Measurements from ENCODE around the gene RTN1.
A peak's percentile ranks its signal among the peaks of the same experiment; 100 is the strongest.
"Not testable (repeated sequence)": the region's sequence is repeated elsewhere in the genome, so short reads cannot be mapped to it uniquely, and the experiment has no call there.

The RTN1 gene

GRCh38 chr14:59691266-59691665 is 179.3 kb downstream of the RTN1 start:
- no peak for DNase-seq

DNA sequence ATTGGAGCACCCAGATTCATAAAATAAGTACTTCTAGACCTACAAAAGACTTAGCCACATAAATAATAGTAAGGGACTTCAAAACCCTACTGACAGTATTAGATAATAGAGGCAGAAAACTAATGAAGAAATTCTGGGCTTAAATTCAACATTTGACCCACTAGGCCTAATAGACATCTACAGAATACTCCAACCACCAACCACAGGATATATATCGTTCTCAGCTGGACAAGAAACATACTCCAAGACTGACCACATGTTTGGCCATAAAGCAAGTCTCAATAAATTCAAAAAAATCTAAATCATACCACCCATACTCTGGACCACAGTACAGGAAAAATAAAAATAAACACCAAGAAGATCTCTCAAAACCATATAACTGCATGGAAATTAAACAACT is 180.2 kb downstream of the RTN1 start:
- DNase-seq, result no peak

- DNase-seq, result peak; percentile 11
These were observed 182.1 kb downstream of the RTN1 start for GRCh38 chr14:59688224-59689170.

GRCh38 chr14:59687663-59688062 is 182.9 kb downstream of the RTN1 start:
- no peak for DNase-seq

DNA sequence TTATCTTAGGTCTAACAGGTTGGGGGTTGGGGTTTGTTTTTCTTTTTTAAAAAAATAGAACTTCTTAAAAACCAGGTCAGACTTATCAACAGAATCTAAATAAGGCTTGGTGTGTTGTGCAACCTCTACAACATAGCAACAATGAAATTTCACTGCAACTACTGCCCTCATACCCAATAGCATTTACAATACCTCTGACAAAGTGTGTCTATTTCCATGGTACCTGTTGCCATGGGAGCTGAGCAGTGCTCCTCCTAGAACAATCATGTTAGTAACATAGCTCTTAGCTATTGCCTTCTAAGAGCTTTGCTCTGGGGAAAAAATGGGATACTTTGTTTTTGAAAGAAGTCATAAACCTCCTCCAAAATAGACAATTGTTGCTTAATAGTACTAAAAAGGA is 190.7 kb downstream of the RTN1 start:
- DNase-seq, result no peak

GRCh38 chr14:59678352-59678751 is 192.2 kb downstream of the RTN1 start:
- no peak for DNase-seq

GRCh38 chr14:59677771-59678231 is 192.8 kb downstream of the RTN1 start:
- no peak for DNase-seq

DNA sequence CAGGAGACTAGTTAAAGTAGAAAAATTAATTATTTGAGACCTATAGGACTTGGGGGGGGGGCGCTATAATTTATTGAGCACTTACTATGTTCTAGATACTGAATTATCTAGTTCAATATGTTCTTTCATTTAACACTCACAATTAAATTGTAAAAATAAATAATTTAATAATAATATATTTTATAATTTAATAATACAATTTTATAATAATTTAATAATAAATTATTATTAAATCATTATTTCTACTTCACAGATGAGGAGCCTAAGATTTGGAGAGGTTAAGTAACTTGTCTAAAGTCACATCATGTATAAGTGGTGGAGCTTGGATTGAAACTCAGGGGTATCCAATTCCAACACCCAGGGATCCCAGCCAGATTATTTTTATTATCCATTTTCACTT is 195.2 kb downstream of the RTN1 start:
- DNase-seq, result no peak

DNA sequence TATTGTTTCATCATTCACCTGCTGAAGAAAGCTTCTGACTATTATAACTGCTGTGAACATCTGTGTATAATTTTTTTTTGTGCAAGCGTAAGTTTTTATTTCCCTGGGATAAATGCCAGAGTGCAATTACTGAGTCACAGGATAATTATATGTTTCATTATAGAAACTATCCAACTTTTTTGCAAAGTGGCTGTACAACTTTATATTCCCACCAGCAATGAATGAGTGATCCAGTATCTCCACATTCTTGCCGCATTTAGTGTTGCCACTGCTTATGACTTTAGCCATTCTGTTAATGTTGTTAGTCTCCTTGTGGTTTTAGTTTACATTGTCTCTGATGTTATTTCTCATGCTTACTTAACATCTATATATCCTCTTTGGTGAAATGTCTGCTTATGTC is 205.8 kb downstream of the RTN1 start:
- DNase-seq, result no peak

DNA sequence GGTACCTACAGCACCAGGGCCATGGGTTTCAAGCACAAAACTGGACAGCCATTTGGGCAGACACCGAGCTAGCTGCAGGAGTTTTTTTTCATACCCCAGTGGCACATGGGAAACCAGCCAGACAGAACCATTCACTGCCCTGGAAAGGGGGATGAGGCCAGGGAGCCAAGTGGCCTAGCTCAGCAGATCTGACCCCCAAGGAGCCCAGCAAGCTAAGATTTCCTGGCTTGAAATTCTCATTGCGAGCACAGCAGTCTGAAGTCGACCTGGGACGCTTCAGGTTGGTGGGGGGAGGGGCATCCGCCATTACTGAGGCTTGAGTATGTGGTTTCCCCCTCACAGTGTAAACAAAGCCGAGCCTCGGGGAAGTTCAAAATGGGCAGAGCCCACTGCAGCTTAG is 212.8 kb downstream of the RTN1 start:
- DNase-seq, result no peak

DNA sequence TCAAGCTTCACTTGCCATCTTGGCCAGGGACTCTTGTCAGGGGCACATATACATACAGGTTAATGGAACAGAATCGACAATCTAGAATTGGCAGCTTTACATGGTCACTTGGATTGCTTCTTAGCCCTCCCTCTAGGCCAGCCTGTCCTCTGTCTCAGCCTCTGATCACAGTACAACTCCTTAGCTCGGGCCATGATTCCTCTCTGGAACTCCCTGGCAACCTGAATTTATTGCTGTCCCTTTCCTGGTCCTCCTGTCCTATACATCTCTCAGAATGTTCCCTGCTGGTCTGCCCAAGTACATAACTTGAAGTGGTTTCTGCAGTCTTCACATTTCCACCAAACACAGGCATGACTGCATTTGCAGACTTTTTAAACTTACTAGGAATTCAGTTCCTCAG is 214.1 kb downstream of the RTN1 start:
- no peak for DNase-seq

- DNase-seq, result not testable (repeated sequence)
These were observed 216.4 kb downstream of the RTN1 start for GRCh38 chr14:59654131-59654530.

DNA sequence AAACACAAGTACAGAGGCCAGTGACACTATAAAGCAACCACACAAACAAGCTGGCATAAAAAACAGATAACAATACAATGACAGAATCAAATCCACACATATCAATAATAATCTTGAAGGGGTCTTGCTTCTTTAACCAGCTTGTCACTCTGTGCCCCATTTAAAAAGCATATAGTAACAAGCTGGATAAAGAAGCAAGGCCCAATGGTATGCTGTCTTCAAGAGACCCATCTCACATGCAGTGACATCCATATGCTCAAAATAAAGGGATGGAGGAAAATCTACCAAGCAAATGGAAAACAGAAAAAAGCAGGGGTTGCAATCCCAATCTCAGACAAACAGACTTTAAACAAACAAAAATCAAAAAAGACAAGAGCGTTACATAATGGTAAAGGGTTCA is 223.7 kb downstream of the RTN1 start:
- not testable (repeated sequence) for DNase-seq

GRCh38 chr14:59638885-59639284 is 231.7 kb downstream of the RTN1 start:
- no peak for DNase-seq

- DNase-seq, result no peak
These were observed 236.0 kb downstream of the RTN1 start for GRCh38 chr14:59634617-59635016.

GRCh38 chr14:59633486-59633885 is 237.1 kb downstream of the RTN1 start:
- DNase-seq, result no peak

GRCh38 chr14:59632381-59632780 is 238.2 kb downstream of the RTN1 start:
- DNase-seq, result peak; percentile 30

- DNase-seq, result no peak
These were observed 239.3 kb downstream of the RTN1 start for GRCh38 chr14:59631237-59631636.

DNA sequence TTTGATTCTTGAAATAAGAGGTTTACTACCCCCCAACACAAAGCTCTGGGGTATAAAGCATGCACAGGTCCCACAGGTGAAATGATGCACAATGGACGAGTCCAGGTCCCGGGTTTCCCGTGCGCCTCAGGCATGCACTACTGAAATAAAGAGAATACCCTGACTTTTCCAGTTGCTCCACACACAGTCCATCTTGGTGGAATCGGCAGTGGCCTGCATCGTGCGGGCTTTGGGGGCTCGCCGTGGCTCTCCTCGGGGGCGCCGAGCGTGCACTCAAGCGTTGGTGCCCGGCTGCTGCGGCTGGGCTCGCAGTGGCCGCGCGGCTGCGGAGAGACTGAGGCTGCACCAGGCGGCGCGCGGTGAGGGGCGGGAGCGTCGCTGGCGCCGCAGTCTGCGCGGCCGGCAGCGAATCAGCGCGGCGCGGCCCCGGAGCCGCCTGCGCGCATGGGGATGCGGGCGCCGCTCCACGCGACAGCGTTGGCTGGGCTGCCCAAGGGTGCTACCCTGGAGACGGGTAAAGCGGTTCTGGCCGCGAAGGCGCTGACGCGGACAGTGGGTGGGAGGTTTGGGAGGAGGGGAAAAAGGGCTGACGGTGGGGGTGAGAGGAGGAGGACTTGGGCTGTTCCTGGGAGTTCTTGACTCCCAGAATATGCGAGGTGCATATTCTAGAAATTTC is 240.2 kb downstream of the RTN1 start:
- no peak for DNase-seq

DNA sequence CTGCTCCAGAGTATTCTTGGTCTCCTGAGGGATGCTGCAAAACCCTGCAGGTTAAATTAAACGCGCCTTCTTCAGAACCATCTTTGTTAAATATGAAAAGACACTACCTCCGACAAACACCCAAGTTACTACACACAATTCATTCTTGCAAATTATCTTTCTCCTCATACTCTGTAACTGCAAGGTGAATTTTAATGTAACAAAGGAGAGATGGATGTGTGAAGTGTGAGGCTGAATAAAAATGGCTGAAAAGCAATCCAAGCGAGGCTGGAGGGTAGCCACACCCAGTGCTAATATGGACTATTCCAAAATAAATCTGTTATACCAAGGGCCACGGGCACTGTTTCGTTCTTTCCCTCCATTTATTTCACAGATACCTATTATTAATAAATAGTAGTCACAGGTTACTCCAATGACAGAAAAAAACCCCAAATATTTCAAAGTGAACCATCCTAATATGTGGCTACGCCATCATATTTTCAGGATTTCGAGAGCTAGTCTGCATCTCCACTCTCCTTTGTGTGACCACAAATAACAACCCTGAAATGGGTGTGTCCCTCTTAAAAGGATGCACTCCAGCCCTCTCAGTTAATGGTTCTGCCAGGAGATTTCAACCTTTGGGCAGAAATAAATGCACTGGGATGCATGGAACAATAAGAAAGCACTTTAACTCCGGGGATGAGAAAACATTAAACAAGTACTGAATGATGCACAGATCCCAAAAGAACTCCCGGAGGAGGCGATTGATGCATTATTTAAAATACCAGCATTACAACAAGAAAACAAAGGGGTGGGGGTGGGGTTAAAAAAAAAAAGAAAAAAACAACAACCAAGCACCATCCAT is 240.9 kb downstream of the RTN1 start:
- no peak for DNase-seq

- no peak for DNase-seq
These were observed 243.5 kb downstream of the RTN1 start for GRCh38 chr14:59627011-59627520.

DNA sequence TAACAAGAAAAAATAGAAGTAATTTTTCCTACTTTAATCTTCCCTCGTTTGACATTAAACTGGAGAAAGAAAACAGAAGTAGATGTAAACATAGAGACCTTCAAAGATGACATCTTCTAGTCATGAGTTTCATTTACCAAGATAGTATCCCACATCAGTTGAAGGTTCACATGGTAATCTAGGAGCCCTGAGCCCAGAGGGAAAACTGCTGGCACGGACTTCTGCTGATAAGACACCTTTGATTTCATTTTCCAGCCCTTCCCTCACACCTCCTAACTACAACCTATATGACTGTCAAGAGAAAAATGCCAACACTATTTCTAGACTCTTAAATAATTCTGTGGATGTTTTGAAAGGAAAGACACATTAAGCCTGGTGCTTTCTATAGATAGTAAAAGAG is 247.9 kb downstream of the RTN1 start:
- no peak for DNase-seq

GRCh38 chr14:59619061-59619460 is 251.5 kb downstream of the RTN1 start:
- no peak for DNase-seq

Data from SHP77 treated with DMSO at 0.1 percent for 48 hours (cell line).